ENCODE results near the gene DIAPH1.

DIAPH1 gene

DNA sequence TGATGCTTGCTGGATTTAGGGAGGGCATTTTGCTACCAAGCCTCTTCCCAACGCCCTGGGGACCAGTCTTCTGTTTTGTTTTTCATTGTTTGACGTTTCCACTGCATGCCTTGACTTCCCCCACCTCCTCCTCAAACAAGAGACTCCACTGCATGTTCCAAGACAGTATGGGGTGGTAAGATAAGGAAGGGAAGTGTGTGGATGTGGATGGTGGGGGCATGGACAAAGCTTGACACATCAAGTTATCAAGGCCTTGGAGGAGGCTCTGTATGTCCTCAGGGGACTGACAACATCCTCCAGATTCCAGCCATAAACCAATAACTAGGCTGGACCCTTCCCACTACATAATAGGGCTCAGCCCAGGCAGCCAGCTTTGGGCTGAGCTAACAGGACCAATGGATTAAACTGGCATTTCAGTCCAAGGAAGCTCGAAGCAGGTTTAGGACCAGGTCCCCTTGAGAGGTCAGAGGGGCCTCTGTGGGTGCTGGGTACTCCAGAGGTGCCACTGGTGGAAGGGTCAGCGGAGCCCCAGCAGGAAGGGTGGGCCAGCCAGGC lies 107.0 kb downstream of the DIAPH1 start (continued):
- TF ChIP-seq ZNF560 (tag by site-specific recombination; IDR thresholded peaks at IDR 0.05; ENCODE audit: borderline replicate concordance) (no peak), ZNF571 (tag by site-specific recombination; IDR thresholded peaks at IDR 0.05) (no peak), ZNF600 (tag by site-specific recombination; IDR thresholded peaks at IDR 0.05) (no peak), OSR2 (tag by site-specific recombination; IDR thresholded peaks at IDR 0.05) (no peak), HOXD13 (CRISPR knock-in tag; IDR thresholded peaks at IDR 0.05; ENCODE audit: borderline replicate concordance) (no peak), KLF1 (tag by site-specific recombination; IDR thresholded peaks at IDR 0.05) (no peak)

DNA sequence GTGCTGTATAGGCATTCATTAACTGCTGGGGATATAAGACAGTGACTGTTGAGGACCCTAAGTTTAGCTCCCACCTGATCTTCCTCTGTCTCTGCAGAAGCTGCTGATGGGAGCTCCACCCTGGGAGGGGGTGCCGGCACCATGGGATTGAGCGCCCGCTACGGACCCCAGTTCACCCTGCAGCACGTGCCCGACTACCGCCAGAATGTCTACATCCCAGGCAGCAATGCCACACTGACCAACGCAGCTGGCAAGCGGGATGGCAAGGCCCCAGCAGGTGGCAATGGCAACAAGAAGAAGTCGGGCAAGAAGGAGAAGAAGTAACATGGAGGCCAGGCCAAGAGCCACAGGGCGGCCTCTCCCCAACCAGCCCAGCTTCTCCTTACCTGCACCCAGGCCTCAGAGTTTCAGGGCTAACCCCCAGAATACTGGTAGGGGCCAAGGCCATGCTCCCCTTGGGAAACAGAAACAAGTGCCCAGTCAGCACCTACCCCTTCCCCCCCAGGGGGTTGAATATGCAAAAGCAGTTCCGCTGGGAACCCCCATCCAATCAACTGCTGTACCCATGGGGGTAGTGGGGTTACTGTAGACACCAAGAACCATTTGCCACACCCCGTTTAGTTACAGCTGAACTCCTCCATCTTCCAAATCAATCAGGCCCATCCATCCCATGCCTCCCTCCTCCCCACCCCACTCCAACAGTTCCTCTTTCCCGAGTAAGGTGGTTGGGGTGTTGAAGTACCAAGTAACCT lies 107.8 kb downstream of the DIAPH1 start:
- no peak overlapping the region for H3K27ac ChIP-seq (ENCODE audit: extremely low read depth, low read depth, low read length)
- ChIA-PET CTCF (interaction anchor here (0.5 to 5.8 kb wide), 8 partner anchors 12 to 465 kb away, joined by 3 to 67 read pairs (median 4); partner anchors contain the start of gene PCDHGA11), POLR2A (no interaction called here)
- no peaks in the 10 kb centered on the region for H3K9me3 ChIP-seq (ENCODE audit: control insufficient read depth, insufficient read depth, low read depth, low read length)
- no peak overlapping the region for H3K4me3 ChIP-seq (ENCODE audit: low read depth, low read length)
- no peaks in the 10 kb centered on the region; the same call in 1 of the 2 replicates for H3K4me1 ChIP-seq (ENCODE audit: control insufficient read depth, insufficient read depth, low read length)
- peaks cover 0 to 25% of the 10 kb centered on the region in 2 experiments; a peak in 1 of 3 replicates for H3K36me3 ChIP-seq (ENCODE audit: control insufficient read depth in 2 of 2, insufficient read depth in 1 of 2, low read length in 2 of 2)
- TF ChIP-seq ZNF404 (tag by site-specific recombination; IDR thresholded peaks at IDR 0.05), result no peak

DNA sequence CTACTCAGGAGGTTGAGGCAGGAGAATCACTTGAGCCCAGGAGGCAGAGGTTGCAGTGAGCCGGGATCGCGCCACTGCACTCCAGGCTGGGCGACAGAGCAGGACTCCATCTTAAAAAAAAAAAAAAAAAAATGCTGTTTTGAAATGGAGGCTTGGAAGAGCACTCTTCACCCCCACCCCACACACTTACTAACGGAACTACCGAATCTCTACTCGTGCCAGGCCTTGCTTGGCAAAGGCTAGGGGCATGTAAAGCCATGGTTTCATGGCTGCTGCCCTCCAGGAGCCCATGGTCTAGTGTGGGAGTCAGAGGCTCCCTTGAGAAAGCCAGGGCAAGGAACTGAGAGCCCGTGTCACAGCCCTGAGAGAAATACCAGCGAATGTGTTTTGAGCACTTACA lies 108.6 kb downstream of the DIAPH1 start:
- H3K9me3 ChIP-seq (ENCODE audit: control insufficient read depth, insufficient read depth, low read depth, low read length), result no peaks in the 10 kb centered on the region
- peaks cover 0 to 16% of the 10 kb centered on the region in 2 experiments; a peak in 1 of 3 replicates for H3K36me3 ChIP-seq (ENCODE audit: control insufficient read depth in 2 of 2, insufficient read depth in 1 of 2, low read length in 2 of 2)
- ChIA-PET POLR2A (no interaction called here), CTCF (interaction anchor here (0.6 to 1.7 kb wide), 7 partner anchors 10 to 113 kb away, joined by 3 to 7 read pairs (median 3); partner anchors contain the start of gene PCDHGC3)
- H3K27ac ChIP-seq (ENCODE audit: extremely low read depth, low read depth, low read length), result no peak overlapping the region
- H3K4me1 ChIP-seq (ENCODE audit: control insufficient read depth, insufficient read depth, low read length), result no peaks in the 10 kb centered on the region; the same call in 1 of the 2 replicates
- no peak overlapping the region for H3K4me3 ChIP-seq (ENCODE audit: low read depth, low read length)
- TF ChIP-seq ZNF544 (tag by site-specific recombination; IDR thresholded peaks at IDR 0.05), result no peak
- TF ChIP-seq, protein P1, sequence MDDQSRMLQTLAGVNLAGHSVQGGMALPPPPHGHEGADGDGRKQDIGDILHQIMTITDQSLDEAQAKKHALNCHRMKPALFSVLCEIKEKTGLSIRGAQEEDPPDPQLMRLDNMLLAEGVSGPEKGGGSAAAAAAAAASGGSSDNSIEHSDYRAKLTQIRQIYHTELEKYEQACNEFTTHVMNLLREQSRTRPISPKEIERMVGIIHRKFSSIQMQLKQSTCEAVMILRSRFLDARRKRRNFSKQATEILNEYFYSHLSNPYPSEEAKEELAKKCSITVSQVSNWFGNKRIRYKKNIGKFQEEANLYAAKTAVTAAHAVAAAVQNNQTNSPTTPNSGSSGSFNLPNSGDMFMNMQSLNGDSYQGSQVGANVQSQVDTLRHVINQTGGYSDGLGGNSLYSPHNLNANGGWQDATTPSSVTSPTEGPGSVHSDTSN (CRISPR knock-in tag; IDR thresholded peaks at IDR 0.05), result no peak
- TF ChIP-seq ZBTB17 (tag by site-specific recombination; IDR thresholded peaks at IDR 0.05), result no peak
- no peak for TF ChIP-seq ZSCAN16 (tag by site-specific recombination; IDR thresholded peaks at IDR 0.05)
- TF ChIP-seq SP2 (tag by site-specific recombination; IDR thresholded peaks at IDR 0.05), result no peak
- TF ChIP-seq ZNF585B (tag by site-specific recombination; IDR thresholded peaks at IDR 0.05), result no peak
- TF ChIP-seq, protein P2, sequence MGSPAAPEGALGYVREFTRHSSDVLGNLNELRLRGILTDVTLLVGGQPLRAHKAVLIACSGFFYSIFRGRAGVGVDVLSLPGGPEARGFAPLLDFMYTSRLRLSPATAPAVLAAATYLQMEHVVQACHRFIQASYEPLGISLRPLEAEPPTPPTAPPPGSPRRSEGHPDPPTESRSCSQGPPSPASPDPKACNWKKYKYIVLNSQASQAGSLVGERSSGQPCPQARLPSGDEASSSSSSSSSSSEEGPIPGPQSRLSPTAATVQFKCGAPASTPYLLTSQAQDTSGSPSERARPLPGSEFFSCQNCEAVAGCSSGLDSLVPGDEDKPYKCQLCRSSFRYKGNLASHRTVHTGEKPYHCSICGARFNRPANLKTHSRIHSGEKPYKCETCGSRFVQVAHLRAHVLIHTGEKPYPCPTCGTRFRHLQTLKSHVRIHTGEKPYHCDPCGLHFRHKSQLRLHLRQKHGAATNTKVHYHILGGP (tag by site-specific recombination; IDR thresholded peaks at IDR 0.05), result no peak
- TF ChIP-seq, protein P3, sequence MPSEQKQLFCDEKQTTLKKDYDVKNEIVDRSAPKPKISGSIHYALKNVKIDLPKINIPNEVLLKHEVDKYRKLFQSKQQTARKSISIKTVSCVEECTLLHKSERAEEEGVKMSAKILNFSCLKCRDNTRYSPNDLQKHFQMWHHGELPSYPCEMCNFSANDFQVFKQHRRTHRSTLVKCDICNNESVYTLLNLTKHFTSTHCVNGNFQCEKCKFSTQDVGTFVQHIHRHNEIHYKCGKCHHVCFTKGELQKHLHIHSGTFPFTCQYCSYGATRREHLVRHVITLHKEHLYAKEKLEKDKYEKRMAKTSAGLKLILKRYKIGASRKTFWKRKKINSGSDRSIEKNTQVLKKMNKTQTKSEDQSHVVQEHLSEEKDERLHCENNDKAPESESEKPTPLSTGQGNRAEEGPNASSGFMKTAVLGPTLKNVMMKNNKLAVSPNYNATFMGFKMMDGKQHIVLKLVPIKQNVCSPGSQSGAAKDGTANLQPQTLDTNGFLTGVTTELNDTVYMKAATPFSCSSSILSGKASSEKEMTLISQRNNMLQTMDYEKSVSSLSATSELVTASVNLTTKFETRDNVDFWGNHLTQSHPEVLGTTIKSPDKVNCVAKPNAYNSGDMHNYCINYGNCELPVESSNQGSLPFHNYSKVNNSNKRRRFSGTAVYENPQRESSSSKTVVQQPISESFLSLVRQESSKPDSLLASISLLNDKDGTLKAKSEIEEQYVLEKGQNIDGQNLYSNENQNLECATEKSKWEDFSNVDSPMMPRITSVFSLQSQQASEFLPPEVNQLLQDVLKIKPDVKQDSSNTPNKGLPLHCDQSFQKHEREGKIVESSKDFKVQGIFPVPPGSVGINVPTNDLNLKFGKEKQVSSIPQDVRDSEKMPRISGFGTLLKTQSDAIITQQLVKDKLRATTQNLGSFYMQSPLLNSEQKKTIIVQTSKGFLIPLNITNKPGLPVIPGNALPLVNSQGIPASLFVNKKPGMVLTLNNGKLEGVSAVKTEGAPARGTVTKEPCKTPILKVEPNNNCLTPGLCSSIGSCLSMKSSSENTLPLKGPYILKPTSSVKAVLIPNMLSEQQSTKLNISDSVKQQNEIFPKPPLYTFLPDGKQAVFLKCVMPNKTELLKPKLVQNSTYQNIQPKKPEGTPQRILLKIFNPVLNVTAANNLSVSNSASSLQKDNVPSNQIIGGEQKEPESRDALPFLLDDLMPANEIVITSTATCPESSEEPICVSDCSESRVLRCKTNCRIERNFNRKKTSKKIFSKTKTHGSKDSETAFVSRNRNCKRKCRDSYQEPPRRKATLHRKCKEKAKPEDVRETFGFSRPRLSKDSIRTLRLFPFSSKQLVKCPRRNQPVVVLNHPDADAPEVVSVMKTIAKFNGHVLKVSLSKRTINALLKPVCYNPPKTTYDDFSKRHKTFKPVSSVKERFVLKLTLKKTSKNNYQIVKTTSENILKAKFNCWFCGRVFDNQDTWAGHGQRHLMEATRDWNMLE (tag by site-specific recombination; conservative IDR thresholded peaks at IDR 0.05; ENCODE audit: low read depth), result no peak
- TF ChIP-seq, protein P4, sequence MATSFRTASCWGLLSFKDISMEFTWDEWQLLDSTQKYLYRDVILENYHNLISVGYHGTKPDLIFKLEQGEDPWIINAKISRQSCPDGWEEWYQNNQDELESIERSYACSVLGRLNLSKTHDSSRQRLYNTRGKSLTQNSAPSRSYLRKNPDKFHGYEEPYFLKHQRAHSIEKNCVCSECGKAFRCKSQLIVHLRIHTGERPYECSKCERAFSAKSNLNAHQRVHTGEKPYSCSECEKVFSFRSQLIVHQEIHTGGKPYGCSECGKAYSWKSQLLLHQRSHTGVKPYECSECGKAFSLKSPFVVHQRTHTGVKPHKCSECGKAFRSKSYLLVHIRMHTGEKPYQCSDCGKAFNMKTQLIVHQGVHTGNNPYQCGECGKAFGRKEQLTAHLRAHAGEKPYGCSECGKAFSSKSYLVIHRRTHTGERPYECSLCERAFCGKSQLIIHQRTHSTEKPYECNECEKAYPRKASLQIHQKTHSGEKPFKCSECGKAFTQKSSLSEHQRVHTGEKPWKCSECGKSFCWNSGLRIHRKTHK (tag by site-specific recombination; IDR thresholded peaks at IDR 0.05), result no peak
- no peak for TF ChIP-seq ZNF560 (tag by site-specific recombination; IDR thresholded peaks at IDR 0.05; ENCODE audit: borderline replicate concordance)
- TF ChIP-seq ZNF747 (tag by site-specific recombination; IDR thresholded peaks at IDR 0.05), result no peak
- no peak for TF ChIP-seq REPIN1 (tag by site-specific recombination; IDR thresholded peaks at IDR 0.05; ENCODE audit: low read depth)
- no peak for TF ChIP-seq GFI1B (tag by site-specific recombination; IDR thresholded peaks at IDR 0.05)
- TF ChIP-seq, protein P5, sequence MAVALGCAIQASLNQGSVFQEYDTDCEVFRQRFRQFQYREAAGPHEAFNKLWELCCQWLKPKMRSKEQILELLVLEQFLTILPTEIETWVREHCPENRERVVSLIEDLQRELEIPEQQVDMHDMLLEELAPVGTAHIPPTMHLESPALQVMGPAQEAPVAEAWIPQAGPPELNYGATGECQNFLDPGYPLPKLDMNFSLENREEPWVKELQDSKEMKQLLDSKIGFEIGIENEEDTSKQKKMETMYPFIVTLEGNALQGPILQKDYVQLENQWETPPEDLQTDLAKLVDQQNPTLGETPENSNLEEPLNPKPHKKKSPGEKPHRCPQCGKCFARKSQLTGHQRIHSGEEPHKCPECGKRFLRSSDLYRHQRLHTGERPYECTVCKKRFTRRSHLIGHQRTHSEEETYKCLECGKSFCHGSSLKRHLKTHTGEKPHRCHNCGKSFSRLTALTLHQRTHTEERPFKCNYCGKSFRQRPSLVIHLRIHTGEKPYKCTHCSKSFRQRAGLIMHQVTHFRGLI (tag by site-specific recombination; IDR thresholded peaks at IDR 0.05), result no peak
